DND-41 (cell line): Measurements from ENCODE around the gene ADAMTS12.

Source experiments
- ATAC-seq: fragments of 200-7000 bp; cut with Tn5 transposase; 3 replicates; pipeline ENCODE4 v1.9.1; 2021; ENCODE audit warnings: low read depth; ENCODE audit not compliant: insufficient read depth
- DNase-seq: peaks from one replicate; pipeline ENCODE4 v3.0.0-alpha.2; 2020
- H2AFZ ChIP-seq: 2 replicates; pipeline ENCODE4 v1.6.0; 2012; ENCODE audit warnings: low read depth, low read length
- H3K27ac ChIP-seq: 2 replicates; pipeline ENCODE4 v1.5.1; 2012; ENCODE audit warnings: low read length, inconsistent platforms
- H3K27me3 ChIP-seq: fragments of 200-600 bp; sonication (generic); 2 replicates; pipeline ENCODE4 v1.6.0; 2012; ENCODE audit warnings: low read length, mild to moderate bottlenecking, inconsistent platforms; ENCODE audit not compliant: insufficient read depth, poor library complexity
- H3K36me3 ChIP-seq: 2 replicates; pipeline ENCODE4 v1.5.1; 2012; ENCODE audit warnings: low read length, inconsistent platforms; ENCODE audit not compliant: insufficient read depth
- H3K4me1 ChIP-seq: 2 replicates; pipeline ENCODE4 v1.5.1; 2012; ENCODE audit warnings: mild to moderate bottlenecking, low read length; ENCODE audit not compliant: insufficient read depth
- H3K4me2 ChIP-seq: 2 replicates; pipeline ENCODE4 v1.6.0; 2012; ENCODE audit warnings: mild to moderate bottlenecking, moderate library complexity, low read length, inconsistent platforms; ENCODE audit not compliant: insufficient read depth
- H3K4me3 ChIP-seq, 2 experiments: fragments of 200-600 bp in 1 of 2; shearing (Covaris generic) in 1 of 2; 2 replicates each; pipeline ENCODE4 v1.5.1; 2012 to 2016; ENCODE audit warnings: inconsistent platforms in 2 of 2, low read length in 2 of 2, mild to moderate bottlenecking in 2 of 2, low read depth in 1 of 2, moderate library complexity in 1 of 2
- H3K79me2 ChIP-seq: 2 replicates; pipeline ENCODE4 v1.6.0; 2012; ENCODE audit warnings: low read length, inconsistent platforms; ENCODE audit not compliant: insufficient read depth
- H3K9ac ChIP-seq: 2 replicates; pipeline ENCODE4 v1.6.0; 2012; ENCODE audit warnings: low read depth, mild to moderate bottlenecking, inconsistent platforms, low read length, moderate library complexity
- H3K9me3 ChIP-seq: 2 replicates; pipeline ENCODE4 v1.5.1; 2012; ENCODE audit warnings: low read length, moderate library complexity, mild to moderate bottlenecking, inconsistent platforms; ENCODE audit not compliant: insufficient read depth, severe bottlenecking
- H4K20me1 ChIP-seq: 2 replicates; pipeline ENCODE4 v1.6.0; 2012; ENCODE audit warnings: low read length; ENCODE audit not compliant: insufficient read depth
- EZH2 ChIP-seq: IDR thresholded peaks from 3 replicates; pipeline ENCODE4 v1.6.1; 2012; ENCODE audit warnings: borderline replicate concordance, low read depth, mild to moderate bottlenecking, moderate library complexity, low read length, inconsistent platforms; ENCODE audit not compliant: severe bottlenecking
- TF ChIP-seq, protein P1 (sequence below): IDR thresholded peaks from 2 replicates; pipeline ENCODE4 v1.5.1; 2012; ENCODE audit warnings: borderline replicate concordance, low read length, moderate library complexity, mild to moderate bottlenecking; ENCODE audit not compliant: poor library complexity, severe bottlenecking; ENCODE audit errors: extremely low read depth

Gene ADAMTS12

DNA sequence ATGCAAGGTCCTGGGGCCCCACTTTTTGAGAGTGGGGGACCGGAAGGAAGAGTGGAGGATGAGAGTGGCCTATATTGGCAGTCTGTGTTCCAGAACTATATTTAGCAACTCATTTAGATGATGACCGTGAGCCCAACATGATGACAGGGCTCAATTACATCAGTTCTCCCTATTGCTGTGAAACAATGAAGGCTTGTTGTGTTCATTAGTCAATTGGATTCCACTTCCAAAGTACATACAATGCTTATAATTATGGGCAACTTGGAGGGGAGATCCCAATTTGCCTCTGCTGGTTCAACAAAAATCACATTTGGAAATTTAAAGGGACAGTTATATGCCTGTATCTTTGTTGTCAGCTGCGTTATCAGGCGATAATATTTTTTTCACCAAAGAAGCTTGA is 360.0 kb downstream of the ADAMTS12 start:
- Histone ChIP-seq H3K27me3 (no peaks in the 10 kb centered on the region), H3K79me2 (no peaks in the 10 kb centered on the region), H3K4me1 (no peaks in the 10 kb centered on the region), H3K9me3 (no peaks in the 10 kb centered on the region), H2AFZ (no peak overlapping the region), H3K4me3 (no peak overlapping the region), H3K36me3 (no peaks in the 10 kb centered on the region), H3K9ac (no peak overlapping the region), H3K4me2 (no peak overlapping the region), H4K20me1 (no peaks in the 10 kb centered on the region), H3K27ac (no peak overlapping the region)
- TF ChIP-seq, protein P1, sequence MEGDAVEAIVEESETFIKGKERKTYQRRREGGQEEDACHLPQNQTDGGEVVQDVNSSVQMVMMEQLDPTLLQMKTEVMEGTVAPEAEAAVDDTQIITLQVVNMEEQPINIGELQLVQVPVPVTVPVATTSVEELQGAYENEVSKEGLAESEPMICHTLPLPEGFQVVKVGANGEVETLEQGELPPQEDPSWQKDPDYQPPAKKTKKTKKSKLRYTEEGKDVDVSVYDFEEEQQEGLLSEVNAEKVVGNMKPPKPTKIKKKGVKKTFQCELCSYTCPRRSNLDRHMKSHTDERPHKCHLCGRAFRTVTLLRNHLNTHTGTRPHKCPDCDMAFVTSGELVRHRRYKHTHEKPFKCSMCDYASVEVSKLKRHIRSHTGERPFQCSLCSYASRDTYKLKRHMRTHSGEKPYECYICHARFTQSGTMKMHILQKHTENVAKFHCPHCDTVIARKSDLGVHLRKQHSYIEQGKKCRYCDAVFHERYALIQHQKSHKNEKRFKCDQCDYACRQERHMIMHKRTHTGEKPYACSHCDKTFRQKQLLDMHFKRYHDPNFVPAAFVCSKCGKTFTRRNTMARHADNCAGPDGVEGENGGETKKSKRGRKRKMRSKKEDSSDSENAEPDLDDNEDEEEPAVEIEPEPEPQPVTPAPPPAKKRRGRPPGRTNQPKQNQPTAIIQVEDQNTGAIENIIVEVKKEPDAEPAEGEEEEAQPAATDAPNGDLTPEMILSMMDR = no peak
- TF ChIP-seq EZH2 = no peak
- ATAC-seq = no peak
- DNase-seq = no peak

DNA sequence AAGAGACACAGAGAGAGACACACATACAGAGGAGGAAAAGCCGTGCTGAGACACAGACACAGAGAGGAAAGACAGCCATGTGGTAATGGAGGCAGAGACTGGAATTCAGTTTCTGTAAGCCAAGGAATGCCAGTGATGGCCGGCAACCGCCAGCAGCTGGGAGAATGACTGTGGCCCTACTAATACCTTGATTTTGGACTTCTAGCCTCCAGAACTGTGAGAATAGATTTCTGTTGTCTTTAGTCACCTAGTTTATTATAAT is 360.8 kb downstream of the ADAMTS12 start:
- Histone ChIP-seq H3K9ac (no peak overlapping the region), H3K9me3 (no peaks in the 10 kb centered on the region), H3K4me1 (no peaks in the 10 kb centered on the region), H3K36me3 (no peaks in the 10 kb centered on the region), H4K20me1 (no peaks in the 10 kb centered on the region), H3K27ac (no peak overlapping the region), H3K79me2 (no peaks in the 10 kb centered on the region), H3K4me2 (no peak overlapping the region), H3K27me3 (no peaks in the 10 kb centered on the region), H3K4me3 (no peak overlapping the region), H2AFZ (no peak overlapping the region)
- ATAC-seq (no peak), DNase-seq (no peak)
- TF ChIP-seq EZH2 = no peak
- TF ChIP-seq, protein P1 = no peak

DNA sequence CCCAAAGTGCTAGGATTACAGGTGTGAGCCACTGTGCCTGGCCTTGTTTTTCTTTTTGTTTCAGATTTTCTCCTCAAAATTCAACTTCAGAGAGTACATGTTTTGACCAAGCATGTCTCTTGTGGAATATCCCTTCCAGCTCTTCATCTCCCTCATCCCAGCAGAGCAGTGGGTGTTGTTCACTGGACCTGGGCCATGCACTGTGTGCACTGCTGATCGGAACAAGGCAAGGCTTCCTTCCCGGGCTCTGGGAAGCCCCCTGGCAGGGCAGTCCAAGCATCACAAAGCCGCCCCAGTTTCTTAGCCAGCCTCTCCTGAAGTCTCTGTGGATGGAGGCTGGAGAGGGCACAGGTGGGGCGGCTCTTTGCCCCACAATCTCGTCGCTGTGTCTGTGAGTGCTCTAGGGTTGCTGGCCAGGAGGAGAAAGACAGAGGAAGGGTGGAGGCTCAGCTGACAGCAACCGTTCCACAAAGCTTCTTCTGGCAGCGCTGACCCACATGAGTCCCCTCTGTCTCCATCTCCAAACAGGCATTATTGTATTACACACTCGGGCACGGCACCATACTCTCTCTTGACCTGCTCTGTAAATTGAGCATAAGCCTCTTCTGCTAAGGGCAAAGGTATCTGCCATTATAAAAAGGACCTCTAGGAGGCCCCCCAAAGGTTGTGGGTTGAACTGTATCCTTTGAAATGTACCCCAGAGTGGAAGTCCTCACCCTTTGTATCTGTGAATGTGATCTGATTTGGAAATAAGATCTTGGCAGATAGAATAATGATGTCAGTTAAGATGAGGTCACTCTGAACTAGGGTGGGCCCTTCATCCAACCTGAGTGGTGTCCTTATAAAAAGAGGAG is 361.4 kb downstream of the ADAMTS12 start:
- H3K27me3 ChIP-seq = no peaks in the 10 kb centered on the region
- no peak overlapping the region for H3K9ac ChIP-seq
- H3K27ac ChIP-seq = no peak overlapping the region
- H3K4me3 ChIP-seq = no peak overlapping the region
- no peaks in the 10 kb centered on the region for H4K20me1 ChIP-seq
- no peaks in the 10 kb centered on the region for H3K79me2 ChIP-seq
- DNase-seq = no peak
- no peak overlapping the region for H3K4me2 ChIP-seq
- H3K4me1 ChIP-seq = no peaks in the 10 kb centered on the region
- H3K9me3 ChIP-seq = no peaks in the 10 kb centered on the region
- no peak for TF ChIP-seq EZH2
- TF ChIP-seq, protein P1 = no peak
- no peak for ATAC-seq
- no peaks in the 10 kb centered on the region for H3K36me3 ChIP-seq
- H2AFZ ChIP-seq = no peak overlapping the region
